ENCODE results near the gene PRKCE. TPM values are rescaled to one million over a fixed set of nuclear protein-coding genes. Genes with fewer than 3 reads are reported as not detected.

Gene PRKCE
- total RNA-seq, 1 experiment from 2014 or later: 14.0 TPM

DNA sequence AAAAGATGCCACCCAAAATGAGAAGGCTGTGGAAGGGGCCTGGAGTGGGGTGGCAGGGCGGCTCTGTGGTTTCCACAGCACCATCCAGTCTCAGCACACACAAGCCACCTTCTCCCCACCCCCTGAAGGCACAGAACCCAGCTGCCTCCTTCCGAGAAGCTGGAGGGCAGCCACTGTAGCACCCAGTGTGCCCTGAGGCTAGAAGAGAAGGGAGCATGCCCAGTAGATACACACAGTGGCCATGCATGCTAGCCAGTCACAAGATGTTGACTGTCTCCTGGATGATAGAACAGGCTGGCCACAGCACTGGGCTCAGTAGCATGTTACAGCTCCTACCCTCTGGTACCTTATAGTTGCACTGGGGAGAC lies 496.9 kb downstream of the PRKCE start:
- H3K9me3 ChIP-seq (ENCODE audit: control insufficient read depth, insufficient read depth, low read depth, low read length): no peaks in the 10 kb centered on the region
- H3K36me3 ChIP-seq (ENCODE audit: control insufficient read depth, insufficient read depth, low read length): no peaks in the 10 kb centered on the region
- TF ChIP-seq, protein P1, sequence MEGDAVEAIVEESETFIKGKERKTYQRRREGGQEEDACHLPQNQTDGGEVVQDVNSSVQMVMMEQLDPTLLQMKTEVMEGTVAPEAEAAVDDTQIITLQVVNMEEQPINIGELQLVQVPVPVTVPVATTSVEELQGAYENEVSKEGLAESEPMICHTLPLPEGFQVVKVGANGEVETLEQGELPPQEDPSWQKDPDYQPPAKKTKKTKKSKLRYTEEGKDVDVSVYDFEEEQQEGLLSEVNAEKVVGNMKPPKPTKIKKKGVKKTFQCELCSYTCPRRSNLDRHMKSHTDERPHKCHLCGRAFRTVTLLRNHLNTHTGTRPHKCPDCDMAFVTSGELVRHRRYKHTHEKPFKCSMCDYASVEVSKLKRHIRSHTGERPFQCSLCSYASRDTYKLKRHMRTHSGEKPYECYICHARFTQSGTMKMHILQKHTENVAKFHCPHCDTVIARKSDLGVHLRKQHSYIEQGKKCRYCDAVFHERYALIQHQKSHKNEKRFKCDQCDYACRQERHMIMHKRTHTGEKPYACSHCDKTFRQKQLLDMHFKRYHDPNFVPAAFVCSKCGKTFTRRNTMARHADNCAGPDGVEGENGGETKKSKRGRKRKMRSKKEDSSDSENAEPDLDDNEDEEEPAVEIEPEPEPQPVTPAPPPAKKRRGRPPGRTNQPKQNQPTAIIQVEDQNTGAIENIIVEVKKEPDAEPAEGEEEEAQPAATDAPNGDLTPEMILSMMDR (IDR thresholded peaks at IDR 0.05): no peak
- TF ChIP-seq SIN3A (IDR thresholded peaks at IDR 0.05; ENCODE audit: borderline replicate concordance, insufficient read depth, low read depth, low read length) (no peak), POLR2AphosphoS5 (IDR thresholded peaks at IDR 0.05; ENCODE audit: low read depth, low read length) (no peak)
- intact Hi-C loops (cut with micrococcal nuclease; ENCODE audit: unreplicated experiment): no loop called here
- CTCF ChIA-PET: no interaction called here
- no peaks in the 10 kb centered on the region for H3K4me1 ChIP-seq (ENCODE audit: control insufficient read depth, insufficient read depth, low read length)
- no peak overlapping the region for H3K27ac ChIP-seq (ENCODE audit: low read length)
- ATAC-seq: no peak
- POLR2A ChIA-PET: no interaction called here
- in situ Hi-C loops (cut with HindIII; ENCODE audit: low pct_unique_long_range_greater_than_20kb, low sequenced_read_pairs): no loop called here
- no peak overlapping the region for H3K4me3 ChIP-seq (ENCODE audit: low read depth in 2 of 2, low read length in 2 of 2)
- no peaks in the 10 kb centered on the region for H3K27me3 ChIP-seq (ENCODE audit: control insufficient read depth, insufficient read depth, low read length)
- BruUV-seq (replicated peaks): no TSS peak
- DNase-seq (ENCODE audit: low read depth, low spot score): no peak

DNA sequence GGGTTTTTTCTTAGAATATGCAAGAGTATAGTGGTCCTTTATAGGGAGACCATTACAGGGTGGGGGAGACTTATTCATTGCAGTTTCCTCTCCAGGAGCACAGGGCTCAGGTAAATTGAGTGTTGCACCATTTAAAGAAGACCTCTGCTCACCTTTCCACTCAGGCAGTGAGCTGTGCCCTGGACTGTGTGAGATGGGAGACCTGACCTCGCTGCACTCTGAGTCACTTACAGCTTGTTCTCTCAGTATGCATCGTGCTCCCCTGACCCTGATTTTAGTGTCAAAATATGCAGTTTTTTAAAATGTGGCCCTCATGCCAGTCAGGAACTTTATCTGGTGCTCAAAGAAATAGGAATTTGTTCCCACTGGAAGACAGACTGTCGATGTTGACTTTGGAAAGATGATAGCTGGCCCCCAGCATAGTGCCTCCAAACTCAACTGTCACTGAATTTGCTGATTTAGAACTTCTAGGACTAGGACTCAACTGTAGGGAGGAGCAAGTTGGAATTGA lies 499.0 kb downstream of the PRKCE start:
- Histone ChIP-seq H3K4me3 (ENCODE audit: low read depth in 2 of 2, low read length in 2 of 2) (no peak overlapping the region), H3K27ac (ENCODE audit: low read length) (no peak overlapping the region), H3K9me3 (ENCODE audit: control insufficient read depth, insufficient read depth, low read depth, low read length) (no peaks in the 10 kb centered on the region), H3K36me3 (ENCODE audit: control insufficient read depth, insufficient read depth, low read length) (no peaks in the 10 kb centered on the region), H3K27me3 (ENCODE audit: control insufficient read depth, insufficient read depth, low read length) (no peaks in the 10 kb centered on the region), H3K4me1 (ENCODE audit: control insufficient read depth, insufficient read depth, low read length) (no peaks in the 10 kb centered on the region)
- no TSS peak for BruUV-seq (replicated peaks)
- ATAC-seq (no peak), DNase-seq (ENCODE audit: low read depth, low spot score) (no peak)
- in situ Hi-C loops (cut with HindIII; ENCODE audit: low pct_unique_long_range_greater_than_20kb, low sequenced_read_pairs) (no loop called here), intact Hi-C loops (cut with micrococcal nuclease; ENCODE audit: unreplicated experiment) (no loop called here)
- TF ChIP-seq, protein P2, sequence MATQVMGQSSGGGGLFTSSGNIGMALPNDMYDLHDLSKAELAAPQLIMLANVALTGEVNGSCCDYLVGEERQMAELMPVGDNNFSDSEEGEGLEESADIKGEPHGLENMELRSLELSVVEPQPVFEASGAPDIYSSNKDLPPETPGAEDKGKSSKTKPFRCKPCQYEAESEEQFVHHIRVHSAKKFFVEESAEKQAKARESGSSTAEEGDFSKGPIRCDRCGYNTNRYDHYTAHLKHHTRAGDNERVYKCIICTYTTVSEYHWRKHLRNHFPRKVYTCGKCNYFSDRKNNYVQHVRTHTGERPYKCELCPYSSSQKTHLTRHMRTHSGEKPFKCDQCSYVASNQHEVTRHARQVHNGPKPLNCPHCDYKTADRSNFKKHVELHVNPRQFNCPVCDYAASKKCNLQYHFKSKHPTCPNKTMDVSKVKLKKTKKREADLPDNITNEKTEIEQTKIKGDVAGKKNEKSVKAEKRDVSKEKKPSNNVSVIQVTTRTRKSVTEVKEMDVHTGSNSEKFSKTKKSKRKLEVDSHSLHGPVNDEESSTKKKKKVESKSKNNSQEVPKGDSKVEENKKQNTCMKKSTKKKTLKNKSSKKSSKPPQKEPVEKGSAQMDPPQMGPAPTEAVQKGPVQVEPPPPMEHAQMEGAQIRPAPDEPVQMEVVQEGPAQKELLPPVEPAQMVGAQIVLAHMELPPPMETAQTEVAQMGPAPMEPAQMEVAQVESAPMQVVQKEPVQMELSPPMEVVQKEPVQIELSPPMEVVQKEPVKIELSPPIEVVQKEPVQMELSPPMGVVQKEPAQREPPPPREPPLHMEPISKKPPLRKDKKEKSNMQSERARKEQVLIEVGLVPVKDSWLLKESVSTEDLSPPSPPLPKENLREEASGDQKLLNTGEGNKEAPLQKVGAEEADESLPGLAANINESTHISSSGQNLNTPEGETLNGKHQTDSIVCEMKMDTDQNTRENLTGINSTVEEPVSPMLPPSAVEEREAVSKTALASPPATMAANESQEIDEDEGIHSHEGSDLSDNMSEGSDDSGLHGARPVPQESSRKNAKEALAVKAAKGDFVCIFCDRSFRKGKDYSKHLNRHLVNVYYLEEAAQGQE (IDR thresholded peaks at IDR 0.05; ENCODE audit: insufficient read depth in 1 of 2, low read depth in 2 of 2, low read length in 1 of 2): no peak
- TF ChIP-seq TCF7L2 (IDR thresholded peaks at IDR 0.05; ENCODE audit: low read depth, low read length) (no peak), SIN3A (IDR thresholded peaks at IDR 0.05; ENCODE audit: borderline replicate concordance, insufficient read depth, low read depth, low read length) (no peak), POLR2AphosphoS5 (IDR thresholded peaks at IDR 0.05; ENCODE audit: low read depth, low read length) (no peak)
- TF ChIP-seq, protein P1 (IDR thresholded peaks at IDR 0.05): no peak
- ChIA-PET POLR2A (no interaction called here), CTCF (no interaction called here)
